IMR-90 (cell line): ENCODE measurements around the gene MZT2A. TPM values are rescaled to one million over a fixed set of nuclear protein-coding genes. Genes with fewer than 3 reads are reported as not detected.
"Not testable (repeated sequence)": the region's sequence is repeated elsewhere in the genome, so short reads cannot be mapped to it uniquely, and the experiment has no call there.

Experiments
- ATAC-seq: fragments of 200-7000 bp; cut with Tn5 transposase; 2 replicates; pipeline ENCODE4 v1.9.1; 2020; ENCODE audit warnings: low read depth, mild to moderate bottlenecking, moderate library complexity
- BruUV-seq: library from RNA; stranded (reverse); fragments of 400-500 nt; replicated peaks from 2 replicates; lab custom pipeline; 2021; lab: Mats Ljungman, UMichigan
- CTCF ChIA-PET: fragments of 300-600 bp; formaldehyde crosslinking; extraction: SDS; loops from one replicate; lab custom pipeline; 2021; ENCODE audit warnings: antibody characterized with exemption; lab: Yijun Ruan, JAX
- POLR2A ChIA-PET: fragments of 300-600 bp; sonication (Branson Sonifier 250); formaldehyde crosslinking; loops from one replicate; lab custom pipeline; 2022; ENCODE audit warnings: antibody characterized with exemption; ENCODE audit not compliant: unreplicated experiment; lab: Charles Lee
- DNase-seq: peaks from one replicate; pipeline ENCODE4 v3.0.0; 2013
- H2AFZ ChIP-seq: replicated peaks from 2 replicates; pipeline ENCODE3; 2013; ENCODE audit warnings: low read length, mild to moderate bottlenecking; ENCODE audit not compliant: poor library complexity
- H2AK5ac ChIP-seq: 2 replicates; pipeline ENCODE4 v1.6.1; 2013; ENCODE audit warnings: low read depth, low read length, inconsistent platforms
- H2AK9ac ChIP-seq: replicated peaks from 2 replicates; pipeline ENCODE3; 2013; ENCODE audit warnings: mild to moderate bottlenecking, low read depth, low read length, moderate library complexity; ENCODE audit not compliant: poor library complexity
- H2BK120ac ChIP-seq: 2 replicates; pipeline ENCODE4 v1.6.1; 2013; ENCODE audit warnings: low read depth, low read length, inconsistent platforms
- H2BK15ac ChIP-seq: 3 replicates; pipeline ENCODE4 v1.6.1; 2013; ENCODE audit warnings: low read depth, low read length, inconsistent platforms
- H2BK20ac ChIP-seq: 2 replicates; pipeline ENCODE4 v1.6.1; 2013; ENCODE audit warnings: low read depth, mild to moderate bottlenecking, inconsistent platforms, low read length, moderate library complexity
- H2BK5ac ChIP-seq: 2 replicates; pipeline ENCODE4 v1.6.1; 2013; ENCODE audit warnings: mild to moderate bottlenecking, low read depth, low read length, inconsistent platforms; ENCODE audit not compliant: poor library complexity, severe bottlenecking
- H3K14ac ChIP-seq: replicated peaks from 2 replicates; pipeline ENCODE4 v1.6.1; 2013; ENCODE audit warnings: low read depth, low read length, inconsistent platforms
- H3K18ac ChIP-seq: 2 replicates; pipeline ENCODE4 v1.6.1; 2013; ENCODE audit warnings: low read depth, low read length, control low read depth
- H3K23ac ChIP-seq: 2 replicates; pipeline ENCODE4 v1.6.1; 2013; ENCODE audit warnings: low read depth, low read length, inconsistent platforms
- H3K27ac ChIP-seq: 2 replicates; pipeline ENCODE4 v1.5.1; 2013; ENCODE audit warnings: mild to moderate bottlenecking, control low read depth, low read length; ENCODE audit not compliant: insufficient read depth
- H3K27me3 ChIP-seq: 2 replicates; pipeline ENCODE4 v1.6.1; 2013; ENCODE audit warnings: low read length; ENCODE audit not compliant: control insufficient read depth, insufficient read depth
- H3K36me3 ChIP-seq: 2 replicates; pipeline ENCODE4 v1.6.1; 2013; ENCODE audit warnings: low read length, mixed read lengths; ENCODE audit not compliant: control insufficient read depth, insufficient read depth
- H3K4ac ChIP-seq: 2 replicates; pipeline ENCODE4 v1.6.1; 2013; ENCODE audit warnings: low read depth, low read length, inconsistent platforms
- H3K4me1 ChIP-seq: 2 replicates; pipeline ENCODE4 v1.6.1; 2013; ENCODE audit warnings: low read length, mixed read lengths; ENCODE audit not compliant: control insufficient read depth, insufficient read depth
- H3K4me2 ChIP-seq: 2 replicates; pipeline ENCODE4 v1.6.1; 2013; ENCODE audit warnings: low read depth, mild to moderate bottlenecking, control low read depth, low read length, moderate library complexity
- H3K4me3 ChIP-seq: 2 replicates; pipeline ENCODE4 v1.5.1; 2013; ENCODE audit warnings: low read depth, mild to moderate bottlenecking, control low read depth, low read length, moderate library complexity; ENCODE audit not compliant: insufficient read depth
- H3K56ac ChIP-seq: 2 replicates; pipeline ENCODE4 v1.6.1; 2013; ENCODE audit warnings: low read length, inconsistent platforms; ENCODE audit not compliant: insufficient read depth; ENCODE audit errors: extremely low read depth
- H3K79me1 ChIP-seq, 2 experiments: 2 replicates each; pipeline ENCODE4 v1.6.1; 2013; ENCODE audit warnings: low read length in 2 of 2, inconsistent platforms in 1 of 2, low read depth in 1 of 2
- H3K9ac ChIP-seq: 2 replicates; pipeline ENCODE4 v1.6.1; 2013; ENCODE audit warnings: low read depth, low read length, control low read depth
- H3K9me1 ChIP-seq: 2 replicates; pipeline ENCODE4 v1.6.1; 2013; ENCODE audit warnings: low read length, inconsistent platforms; ENCODE audit not compliant: insufficient read depth
- H3K9me3 ChIP-seq: 2 replicates; pipeline ENCODE4 v1.6.1; 2013; ENCODE audit warnings: low read length; ENCODE audit not compliant: control insufficient read depth, insufficient read depth
- H4K20me1 ChIP-seq: 2 replicates; pipeline ENCODE4 v1.6.1; 2013; ENCODE audit warnings: low read length, inconsistent platforms; ENCODE audit not compliant: insufficient read depth
- H4K5ac ChIP-seq: 2 replicates; pipeline ENCODE4 v1.6.1; 2013; ENCODE audit warnings: mild to moderate bottlenecking, low read depth, low read length, control low read depth
- H4K8ac ChIP-seq, 2 experiments: 2 replicates each; pipeline ENCODE4 v1.6.1; 2013; ENCODE audit warnings: low read depth in 2 of 2, low read length in 2 of 2, control low read depth in 1 of 2, inconsistent platforms in 1 of 2
- H4K91ac ChIP-seq: 2 replicates; pipeline ENCODE4 v1.6.1; 2013; ENCODE audit warnings: low read depth, low read length, inconsistent platforms; ENCODE audit not compliant: insufficient read depth
- WGBS, 2 experiments: methylation state at CpG; one replicate each; pipeline versions ENCODE4 v1.1.5 to v1.1.7; 2013; ENCODE audit warnings: missing lambda C conversion rate in 2 of 2; ENCODE audit not compliant: insufficient read length in 1 of 2; ENCODE audit errors: extremely low coverage in 2 of 2; 5-methylcytosine and 5-hydroxymethylcytosine counted together
- dilution Hi-C: fragments of 300-500 bp; cut with HindIII; formaldehyde crosslinking; loops from one replicate; pipeline ENCODE4 v1.14.3; 2018; ENCODE audit warnings: low sequenced_read_pairs; ENCODE audit not compliant: unreplicated experiment
- in situ Hi-C: fragments of 300-500 bp; cut with MboI; formaldehyde crosslinking; loops from 3 replicates; pipeline ENCODE4 v1.14.3; 2019; ENCODE audit warnings: low sequenced_read_pairs, inconsistent platforms, mixed read lengths
- intact Hi-C: fragments of 100-400 bp; cut with micrococcal nuclease; formaldehyde crosslinking; loops from 2 replicates; pipeline ENCODE4 v1.10.0; 2022
- polyA plus RNA-seq, 3 experiments: library from polyadenylated mRNA; depleted of rRNA; stranded (reverse); fragments of >200 nt; gene quantifications; 2 replicates each; pipeline ENCODE4 v1.2.3, GENCODE V29; 2012; ENCODE audit warnings: low replicate concordance in 1 of 3
- total RNA-seq: library from RNA; depleted of rRNA; stranded (reverse); fragments of >200 nt; gene quantifications from 2 replicates; pipeline ENCODE4 v1.2.3, GENCODE V29; 2012

Gene MZT2A
- total and polyA plus RNA-seq, 2 of the 4 experiments (the other 2 are of a cell fraction): 23.1 to 82.3 TPM

DNA sequence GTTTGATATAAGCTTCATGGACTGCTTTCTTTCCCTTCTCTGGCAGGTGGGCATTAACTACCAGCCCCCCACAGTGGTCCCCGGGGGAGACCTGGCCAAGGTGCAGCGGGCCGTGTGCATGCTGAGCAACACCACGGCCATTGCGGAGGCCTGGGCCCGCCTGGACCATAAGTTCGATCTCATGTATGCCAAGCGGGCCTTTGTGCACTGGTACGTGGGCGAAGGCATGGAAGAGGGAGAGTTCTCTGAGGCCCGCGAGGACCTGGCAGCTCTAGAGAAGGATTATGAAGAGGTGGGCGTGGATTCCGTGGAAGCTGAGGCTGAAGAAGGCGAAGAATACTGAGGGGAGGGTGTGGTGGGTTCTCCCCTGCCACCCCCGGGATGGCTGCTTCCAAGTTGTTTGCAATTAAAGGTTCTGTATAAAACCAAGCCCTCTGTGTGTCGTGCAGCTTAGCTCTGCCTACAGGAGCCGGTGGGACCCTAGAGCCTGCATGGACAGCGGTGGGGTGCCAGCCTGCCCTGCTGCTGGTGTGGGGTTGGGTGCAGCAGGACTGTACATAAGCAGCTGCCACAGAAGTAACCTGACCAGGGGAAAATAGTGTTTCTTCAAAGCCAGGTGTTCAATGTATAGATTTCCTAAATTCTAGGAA, 9.6 kb downstream of the MZT2A start:
- H3K4ac ChIP-seq, H3K23ac ChIP-seq, H3K18ac ChIP-seq, H3K9me1 ChIP-seq, H2AK9ac ChIP-seq, H2BK5ac ChIP-seq, H2AFZ ChIP-seq, DNase-seq, H4K5ac ChIP-seq, H3K36me3 ChIP-seq, H3K56ac ChIP-seq, H4K91ac ChIP-seq, BruUV-seq, H2BK15ac ChIP-seq, POLR2A ChIA-PET, H2AK5ac ChIP-seq, H3K4me3 ChIP-seq, H3K4me2 ChIP-seq, H3K27ac ChIP-seq, ATAC-seq, CTCF ChIA-PET, H3K79me1 ChIP-seq, H4K8ac ChIP-seq, H4K20me1 ChIP-seq, in situ Hi-C loops, H2BK20ac ChIP-seq, dilution Hi-C loops, H3K27me3 ChIP-seq, H3K9ac ChIP-seq, H3K4me1 ChIP-seq, intact Hi-C loops, H3K9me3 ChIP-seq, H3K14ac ChIP-seq, H2BK120ac ChIP-seq: not testable (repeated sequence)
- 80% methylated on average over 1 of the region's 19 CpGs; no CpG with 5 or more reads in 1 of the 2 experiments for WGBS, 2 experiments

DNA sequence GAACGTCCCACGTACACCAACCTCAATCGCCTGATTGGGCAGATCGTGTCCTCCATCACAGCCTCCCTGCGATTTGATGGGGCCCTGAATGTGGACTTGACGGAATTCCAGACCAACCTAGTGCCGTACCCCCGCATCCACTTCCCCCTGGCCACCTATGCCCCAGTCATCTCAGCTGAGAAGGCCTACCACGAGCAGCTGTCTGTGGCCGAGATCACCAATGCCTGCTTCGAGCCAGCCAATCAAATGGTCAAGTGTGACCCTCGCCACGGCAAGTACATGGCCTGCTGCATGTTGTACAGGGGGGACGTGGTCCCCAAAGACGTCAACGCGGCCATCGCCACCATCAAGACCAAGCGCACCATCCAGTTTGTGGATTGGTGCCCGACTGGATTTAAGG, 11.8 kb downstream of the MZT2A start:
- H4K91ac ChIP-seq, CTCF ChIA-PET, H3K14ac ChIP-seq, H3K27ac ChIP-seq, H3K4ac ChIP-seq, dilution Hi-C loops, POLR2A ChIA-PET, H3K36me3 ChIP-seq, H3K9me3 ChIP-seq, H4K5ac ChIP-seq, H2AK9ac ChIP-seq, H2BK5ac ChIP-seq, H2BK15ac ChIP-seq, H2BK20ac ChIP-seq, H3K4me2 ChIP-seq, H4K8ac ChIP-seq, H3K4me3 ChIP-seq, H3K4me1 ChIP-seq, H3K23ac ChIP-seq, H3K9me1 ChIP-seq, H3K27me3 ChIP-seq, H3K18ac ChIP-seq, BruUV-seq, H2AK5ac ChIP-seq, H3K9ac ChIP-seq, H2BK120ac ChIP-seq, H4K20me1 ChIP-seq, H3K79me1 ChIP-seq, H2AFZ ChIP-seq, H3K56ac ChIP-seq, ATAC-seq, DNase-seq, intact Hi-C loops, in situ Hi-C loops: not testable (repeated sequence)
- WGBS, 2 experiments: no CpG with 5 or more reads among the region's 20 CpGs
